GM12878 (cell line): ENCODE measurements around the gene IRS2. TPM values are rescaled to one million over a fixed set of nuclear protein-coding genes. Genes with fewer than 3 reads are reported as not detected.

Experiments
- ATAC-seq: fragments of 200-7000 bp; cut with Tn5 transposase; 3 replicates; pipeline ENCODE4 v1.9.1; 2020; ENCODE audit warnings: mild to moderate bottlenecking, moderate library complexity
- BruUV-seq: library from RNA; stranded (reverse); fragments of 400-500 nt; replicated peaks from 2 replicates; lab custom pipeline; 2021; lab: Mats Ljungman, UMichigan
- CTCF ChIA-PET: fragments of 300-600 bp; sonication (Branson Sonifier 250); formaldehyde crosslinking; extraction: SDS; loops from one replicate; lab custom pipeline; 2021; ENCODE audit warnings: inconsistent platforms; lab: Yijun Ruan, JAX
- POLR2A ChIA-PET: fragments of 350-600 bp; formaldehyde crosslinking; extraction: SDS; loops from one replicate; lab custom pipeline; 2021; ENCODE audit warnings: inconsistent platforms; lab: Charles Lee
- RAD21 ChIA-PET: fragments of 300-600 bp; sonication (Branson Sonifier 250); formaldehyde crosslinking; loops from one replicate; lab custom pipeline; 2023; ENCODE audit warnings: antibody characterized with exemption; ENCODE audit not compliant: unreplicated experiment; lab: Charles Lee
- SMC1A ChIA-PET: fragments of 300-600 bp; sonication (Branson Sonifier 250); formaldehyde crosslinking; loops from one replicate; lab custom pipeline; 2023; ENCODE audit not compliant: unreplicated experiment, uncharacterized antibody; lab: Charles Lee
- DNase-seq: peaks from one replicate; pipeline ENCODE4 v3.0.0-alpha.2; 2011; ENCODE audit warnings: low read depth, low spot score
- FAIRE-seq: peaks from 3 replicates; lab custom pipeline; 2011; peaks lifted over from hg19 to GRCh38; lab: Jason Lieb, UNC
- H2AFZ ChIP-seq: 2 replicates; pipeline ENCODE4 v1.6.0; 2011; ENCODE audit warnings: low read depth, low read length, control low read depth; ENCODE audit not compliant: control insufficient read depth
- H3K27ac ChIP-seq: 2 replicates; pipeline ENCODE4 v1.5.1; 2011; ENCODE audit warnings: control low read depth; ENCODE audit not compliant: control insufficient read depth, insufficient read depth
- H3K27me3 ChIP-seq, 2 experiments: replicated peaks in 1 of 2; 2 replicates each; pipeline versions ENCODE4 v1.6.0 to v1.6.1; 2011; ENCODE audit warnings: low read length in 1 of 2; ENCODE audit not compliant: control insufficient read depth in 2 of 2, insufficient read depth in 2 of 2
- H3K36me3 ChIP-seq, 2 experiments: 2 replicates each; pipeline ENCODE4 v1.5.1; 2011; ENCODE audit warnings: low read length in 1 of 2; ENCODE audit not compliant: control insufficient read depth in 2 of 2, insufficient read depth in 2 of 2
- H3K4me1 ChIP-seq: 2 replicates; pipeline ENCODE4 v1.6.1; 2011; ENCODE audit warnings: mild to moderate bottlenecking, low read length, moderate library complexity, mixed read lengths; ENCODE audit not compliant: control insufficient read depth, insufficient read depth
- H3K4me2 ChIP-seq: 2 replicates; pipeline ENCODE4 v1.6.0; 2011; ENCODE audit warnings: control low read depth; ENCODE audit not compliant: control insufficient read depth, insufficient read depth
- H3K4me3 ChIP-seq: fragments of 200-600 bp; sonication (generic); 2 replicates; pipeline ENCODE4 v1.5.1; 2016
- H3K79me2 ChIP-seq: 2 replicates; pipeline ENCODE4 v1.6.0; 2011; ENCODE audit warnings: low read length; ENCODE audit not compliant: control insufficient read depth, insufficient read depth
- H3K9ac ChIP-seq: 2 replicates; pipeline ENCODE4 v1.8.0; 2011; ENCODE audit warnings: low read length, control low read depth, mixed read lengths; ENCODE audit not compliant: control insufficient read depth, insufficient read depth
- H3K9me3 ChIP-seq: replicated peaks from 3 replicates; pipeline ENCODE4 v1.5.1; 2011; ENCODE audit warnings: mild to moderate bottlenecking, low read length; ENCODE audit not compliant: control insufficient read depth, insufficient read depth
- H4K20me1 ChIP-seq: 2 replicates; pipeline ENCODE4 v1.6.0; 2011; ENCODE audit not compliant: control insufficient read depth, insufficient read depth
- BCL3 ChIP-seq: IDR thresholded peaks from 2 replicates; pipeline ENCODE4 v1.6.1; 2011; ENCODE audit warnings: borderline replicate concordance, low read depth, mild to moderate bottlenecking, moderate library complexity, low read length; ENCODE audit not compliant: insufficient read depth, poor library complexity, severe bottlenecking
- CUX1 ChIP-seq: IDR thresholded peaks from 2 replicates; pipeline ENCODE4 v1.6.1; 2012; ENCODE audit warnings: improper control_type of control experiment, low read depth, low read length; ENCODE audit not compliant: insufficient replicate concordance
- HDGF ChIP-seq: fragments of 450-650 bp; IDR thresholded peaks from 2 replicates; pipeline ENCODE4 v1.6.1; 2016; ENCODE audit warnings: antibody characterized with exemption
- JUND ChIP-seq: IDR thresholded peaks from 2 replicates; pipeline ENCODE4 v1.6.1; 2012; ENCODE audit warnings: low read depth, mild to moderate bottlenecking, low read length, improper control_type of control experiment, moderate library complexity
- STAT3 ChIP-seq: IDR thresholded peaks from 2 replicates; pipeline ENCODE4 v1.6.1; 2011; ENCODE audit warnings: low read depth, low read length, improper control_type of control experiment
- WRNIP1 ChIP-seq: IDR thresholded peaks from 2 replicates; pipeline ENCODE4 v1.6.1; 2011; ENCODE audit warnings: low read depth, low read length, improper control_type of control experiment, borderline replicate concordance
- ZSCAN29 ChIP-seq: fragments of 450-650 bp; IDR thresholded peaks from 2 replicates; pipeline ENCODE4 v1.6.1; 2017; ENCODE audit warnings: mild to moderate bottlenecking, moderate library complexity
- WGBS: methylation state at CpG from one replicate; pipeline ENCODE4 v1.1.6; 2016; ENCODE audit warnings: low lambda C conversion rate; ENCODE audit not compliant: insufficient replicate concordance, insufficient coverage; ENCODE audit errors: missing lambda C conversion rate; 5-methylcytosine and 5-hydroxymethylcytosine counted together
- in situ Hi-C: fragments of 300-500 bp; cut with MboI; formaldehyde crosslinking; loops from 9 replicates; pipeline ENCODE4 v1.14.3; 2018; ENCODE audit warnings: mixed read lengths
- intact Hi-C: fragments of 100-400 bp; cut with micrococcal nuclease; formaldehyde crosslinking; loops from one replicate; pipeline ENCODE4 v1.14.2; 2022; ENCODE audit not compliant: unreplicated experiment
- polyA plus RNA-seq, 11 experiments: library from polyadenylated mRNA; depleted of rRNA in 4 of 11; unstranded in 6 of 11; stranded (reverse) in 5 of 11; fragments of >200 nt; fragmentation: Nextera tagmentation in 4 of 11; fragmentation: Illumina TruSeq in 1 of 11; extraction: Ambion mirVana in 4 of 11; extraction: Trizol in 1 of 11; gene quantifications; 1 replicate in 1 of 11; 2 replicates in 10 of 11; pipeline versions ENCODE4 v1.2.1 to v1.2.3, GENCODE V29; 2011 to 2016; ENCODE audit warnings: inconsistent platforms in 2 of 11, missing spikeins in 2 of 11, low read depth in 1 of 11
- total RNA-seq, 4 experiments: library from RNA; depleted of rRNA in 3 of 4; stranded (reverse); fragments of >200 nt in 3 of 4; fragmentation: Illumina TruSeq in 1 of 4; extraction: Trizol in 1 of 4; gene quantifications; 2 replicates each; pipeline versions ENCODE4 v1.2.1 to v1.2.3, GENCODE V29; 2013 to 2021
- TF ChIP-seq, protein P1 (sequence below): fragments of 450-650 bp; formaldehyde crosslinking; IDR thresholded peaks from 2 replicates; pipeline ENCODE4 v1.5.0; 2022; ENCODE audit warnings: mild to moderate bottlenecking, missing genetic modification characterization
- TF ChIP-seq, protein P2 (sequence below): fragments of 450-650 bp; IDR thresholded peaks from 2 replicates; pipeline ENCODE4 v1.6.1; 2017; ENCODE audit warnings: mild to moderate bottlenecking, moderate library complexity

The IRS2 gene
- total and polyA plus RNA-seq, 10 of the 15 experiments (the other 5 are each of a cell fraction or from before 2014, with no cell fraction given) = 0.01 to 0.31 (median 0.07) TPM; not detected in 6

- ATAC-seq (no peak), FAIRE-seq (no peak), DNase-seq (no peak)
- no peaks in the 10 kb centered on the region for H3K36me3 ChIP-seq
- H2AFZ ChIP-seq = no peak overlapping the region
- RAD21 ChIA-PET = no interaction called here
- intact Hi-C loops (no loop called here), in situ Hi-C loops (no loop called here)
- H3K27me3 ChIP-seq = no peaks in the 10 kb centered on the region
- H3K27ac ChIP-seq = no peak overlapping the region
- H3K79me2 ChIP-seq = no peaks in the 10 kb centered on the region
- no TSS peak for BruUV-seq
- no peaks in the 10 kb centered on the region for H3K4me1 ChIP-seq
- POLR2A ChIA-PET = no interaction called here
- 21% methylated on average over 5 of the region's 5 CpGs for WGBS
- no peak overlapping the region for H3K4me2 ChIP-seq
- no peaks in the 10 kb centered on the region for H3K9me3 ChIP-seq
- H3K4me3 ChIP-seq = no peak overlapping the region
- no peaks in the 10 kb centered on the region for H4K20me1 ChIP-seq
- CTCF ChIA-PET = no interaction called here
- SMC1A ChIA-PET = interaction anchor here (0.6 kb wide), 1 partner anchor 302 kb away, joined by 3 read pairs; no protein-coding TSS in a partner anchor
- H3K9ac ChIP-seq = no peak overlapping the region
- TF ChIP-seq ZSCAN29 = no peak
- no peak for TF ChIP-seq STAT3
- no peak for TF ChIP-seq CUX1
- TF ChIP-seq JUND = no peak
- TF ChIP-seq BCL3 = no peak
- TF ChIP-seq, protein P1, sequence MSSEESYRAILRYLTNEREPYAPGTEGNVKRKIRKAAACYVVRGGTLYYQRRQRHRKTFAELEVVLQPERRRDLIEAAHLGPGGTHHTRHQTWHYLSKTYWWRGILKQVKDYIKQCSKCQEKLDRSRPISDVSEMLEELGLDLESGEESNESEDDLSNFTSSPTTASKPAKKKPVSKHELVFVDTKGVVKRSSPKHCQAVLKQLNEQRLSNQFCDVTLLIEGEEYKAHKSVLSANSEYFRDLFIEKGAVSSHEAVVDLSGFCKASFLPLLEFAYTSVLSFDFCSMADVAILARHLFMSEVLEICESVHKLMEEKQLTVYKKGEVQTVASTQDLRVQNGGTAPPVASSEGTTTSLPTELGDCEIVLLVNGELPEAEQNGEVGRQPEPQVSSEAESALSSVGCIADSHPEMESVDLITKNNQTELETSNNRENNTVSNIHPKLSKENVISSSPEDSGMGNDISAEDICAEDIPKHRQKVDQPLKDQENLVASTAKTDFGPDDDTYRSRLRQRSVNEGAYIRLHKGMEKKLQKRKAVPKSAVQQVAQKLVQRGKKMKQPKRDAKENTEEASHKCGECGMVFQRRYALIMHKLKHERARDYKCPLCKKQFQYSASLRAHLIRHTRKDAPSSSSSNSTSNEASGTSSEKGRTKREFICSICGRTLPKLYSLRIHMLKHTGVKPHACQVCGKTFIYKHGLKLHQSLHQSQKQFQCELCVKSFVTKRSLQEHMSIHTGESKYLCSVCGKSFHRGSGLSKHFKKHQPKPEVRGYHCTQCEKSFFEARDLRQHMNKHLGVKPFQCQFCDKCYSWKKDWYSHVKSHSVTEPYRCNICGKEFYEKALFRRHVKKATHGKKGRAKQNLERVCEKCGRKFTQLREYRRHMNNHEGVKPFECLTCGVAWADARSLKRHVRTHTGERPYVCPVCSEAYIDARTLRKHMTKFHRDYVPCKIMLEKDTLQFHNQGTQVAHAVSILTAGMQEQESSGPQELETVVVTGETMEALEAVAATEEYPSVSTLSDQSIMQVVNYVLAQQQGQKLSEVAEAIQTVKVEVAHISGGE (CRISPR knock-in tag) = no peak
- no peak for TF ChIP-seq WRNIP1
- TF ChIP-seq, protein P2, sequence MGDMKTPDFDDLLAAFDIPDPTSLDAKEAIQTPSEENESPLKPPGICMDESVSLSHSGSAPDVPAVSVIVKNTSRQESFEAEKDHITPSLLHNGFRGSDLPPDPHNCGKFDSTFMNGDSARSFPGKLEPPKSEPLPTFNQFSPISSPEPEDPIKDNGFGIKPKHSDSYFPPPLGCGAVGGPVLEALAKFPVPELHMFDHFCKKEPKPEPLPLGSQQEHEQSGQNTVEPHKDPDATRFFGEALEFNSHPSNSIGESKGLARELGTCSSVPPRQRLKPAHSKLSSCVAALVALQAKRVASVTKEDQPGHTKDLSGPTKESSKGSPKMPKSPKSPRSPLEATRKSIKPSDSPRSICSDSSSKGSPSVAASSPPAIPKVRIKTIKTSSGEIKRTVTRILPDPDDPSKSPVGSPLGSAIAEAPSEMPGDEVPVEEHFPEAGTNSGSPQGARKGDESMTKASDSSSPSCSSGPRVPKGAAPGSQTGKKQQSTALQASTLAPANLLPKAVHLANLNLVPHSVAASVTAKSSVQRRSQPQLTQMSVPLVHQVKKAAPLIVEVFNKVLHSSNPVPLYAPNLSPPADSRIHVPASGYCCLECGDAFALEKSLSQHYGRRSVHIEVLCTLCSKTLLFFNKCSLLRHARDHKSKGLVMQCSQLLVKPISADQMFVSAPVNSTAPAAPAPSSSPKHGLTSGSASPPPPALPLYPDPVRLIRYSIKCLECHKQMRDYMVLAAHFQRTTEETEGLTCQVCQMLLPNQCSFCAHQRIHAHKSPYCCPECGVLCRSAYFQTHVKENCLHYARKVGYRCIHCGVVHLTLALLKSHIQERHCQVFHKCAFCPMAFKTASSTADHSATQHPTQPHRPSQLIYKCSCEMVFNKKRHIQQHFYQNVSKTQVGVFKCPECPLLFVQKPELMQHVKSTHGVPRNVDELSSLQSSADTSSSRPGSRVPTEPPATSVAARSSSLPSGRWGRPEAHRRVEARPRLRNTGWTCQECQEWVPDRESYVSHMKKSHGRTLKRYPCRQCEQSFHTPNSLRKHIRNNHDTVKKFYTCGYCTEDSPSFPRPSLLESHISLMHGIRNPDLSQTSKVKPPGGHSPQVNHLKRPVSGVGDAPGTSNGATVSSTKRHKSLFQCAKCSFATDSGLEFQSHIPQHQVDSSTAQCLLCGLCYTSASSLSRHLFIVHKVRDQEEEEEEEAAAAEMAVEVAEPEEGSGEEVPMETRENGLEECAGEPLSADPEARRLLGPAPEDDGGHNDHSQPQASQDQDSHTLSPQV = no peak
- TF ChIP-seq HDGF = no peak
Measured at GRCh38 chr13:109833940-109834339, 47.6 kb upstream of the IRS2 start.
